Measurements from ENCODE around the gene DDX17.

The DDX17 gene

GRCh38 chr22:38451404-38451803, 54.7 kb downstream of the DDX17 start:
- in situ Hi-C loops (cut with MboI; ENCODE audit: low sequenced_read_pairs), result no loop called here

DNA sequence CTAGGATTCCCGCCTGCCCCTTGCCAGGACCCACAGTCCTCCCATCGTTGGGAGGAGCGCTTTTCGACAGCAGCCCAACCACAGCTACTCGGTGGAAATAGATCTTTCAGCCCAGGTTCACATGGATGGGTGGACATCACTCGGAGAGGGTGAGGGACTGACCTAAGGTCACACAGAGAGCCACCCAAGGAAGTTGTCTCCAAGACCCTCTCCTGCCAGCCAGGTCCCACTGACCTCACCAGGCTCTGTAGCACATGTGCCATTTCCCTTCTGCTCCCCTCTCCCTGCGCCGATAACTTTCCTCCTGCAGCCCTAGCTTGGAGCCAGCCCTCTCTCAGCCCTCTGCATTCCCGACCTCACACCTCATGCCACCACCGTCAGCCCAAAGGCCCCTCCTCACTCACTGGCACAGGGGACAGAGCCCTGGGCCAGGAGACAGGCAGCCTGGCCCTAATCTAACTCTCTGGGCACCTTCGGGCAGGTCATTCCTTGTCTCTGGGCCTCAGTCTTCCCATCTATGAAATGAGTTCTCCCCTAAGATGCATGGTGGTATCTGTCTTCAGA, 55.8 kb downstream of the DDX17 start:
- in situ Hi-C loops (cut with MboI; ENCODE audit: low sequenced_read_pairs), result no loop called here

DNA sequence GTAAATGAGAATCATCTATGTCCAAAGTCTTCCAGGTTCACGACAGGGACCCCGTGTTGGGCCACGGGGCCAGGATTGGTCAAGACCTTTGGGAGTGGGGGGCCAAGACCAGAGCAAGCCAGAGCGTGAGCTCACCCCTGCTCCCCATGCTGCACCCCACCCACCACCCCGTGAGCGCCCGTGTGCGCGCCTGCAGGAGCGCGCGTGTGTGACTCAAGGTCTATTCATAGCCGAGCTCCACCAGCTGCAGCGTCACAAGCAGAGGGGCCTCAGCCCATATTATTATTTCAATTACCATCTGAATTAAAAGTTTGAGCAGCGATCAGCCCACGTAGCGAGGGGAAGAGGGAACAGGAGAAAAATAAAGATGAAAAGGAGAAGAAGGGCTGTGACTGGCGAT, 56.3 kb downstream of the DDX17 start:
- in situ Hi-C loops (cut with MboI; ENCODE audit: low sequenced_read_pairs), result no loop called here

- in situ Hi-C loops (cut with MboI; ENCODE audit: low sequenced_read_pairs), result no loop called here
These were observed 57.0 kb downstream of the DDX17 start for GRCh38 chr22:38448945-38449745.

DNA sequence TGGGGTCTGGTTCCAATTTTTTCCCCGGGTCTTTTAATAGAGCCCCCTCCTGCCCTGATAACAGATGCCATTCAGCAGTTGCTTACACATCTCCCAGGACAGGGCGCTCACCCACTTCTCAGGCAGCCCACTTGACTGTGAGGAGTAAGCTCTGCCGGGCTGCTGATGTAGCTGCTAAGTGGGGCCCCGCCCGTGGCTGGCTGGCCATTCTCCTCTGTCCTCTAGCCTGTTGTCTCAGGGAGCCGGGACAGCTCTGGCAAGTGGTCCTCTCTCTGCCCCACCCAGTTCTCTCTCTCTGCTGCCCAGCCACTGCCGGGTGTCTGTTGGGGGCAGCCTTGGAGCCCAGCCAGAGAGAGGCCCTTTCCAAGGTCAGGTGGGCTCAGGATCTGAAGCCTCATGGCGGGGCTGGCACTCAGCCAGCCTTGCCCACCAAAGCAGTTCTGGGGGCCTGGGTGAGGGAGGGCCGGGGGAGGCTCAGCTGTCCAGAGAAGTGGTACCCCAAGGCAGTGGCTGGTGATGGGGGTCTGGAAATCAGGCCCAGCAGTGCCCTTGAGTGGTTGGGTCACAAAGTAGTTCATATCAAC, 60.0 kb downstream of the DDX17 start:
- in situ Hi-C loops (cut with MboI; ENCODE audit: low sequenced_read_pairs), result no loop called here

DNA sequence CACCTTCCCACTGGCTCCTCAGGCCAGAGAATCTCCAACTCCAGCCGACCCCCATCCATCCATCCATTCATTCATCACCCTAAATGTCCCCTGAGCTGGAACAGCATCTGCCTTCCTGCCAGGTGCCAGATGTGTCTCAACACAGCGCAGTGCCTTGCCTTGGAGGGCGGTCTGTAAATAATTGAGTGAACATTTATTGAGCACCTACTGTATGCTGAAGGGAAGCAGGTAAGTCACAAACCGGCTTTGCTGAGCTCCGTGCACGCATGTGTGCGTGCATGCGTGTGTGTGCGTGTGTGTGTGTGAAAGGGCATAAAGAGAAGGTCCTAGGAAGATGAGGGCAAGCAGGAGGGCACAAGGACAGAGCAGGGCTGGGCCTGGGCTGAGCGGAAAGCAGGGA, 61.3 kb downstream of the DDX17 start:
- in situ Hi-C loops (cut with MboI; ENCODE audit: low sequenced_read_pairs), result no loop called here

GRCh38 chr22:38443628-38444521, 62.2 kb downstream of the DDX17 start:
- in situ Hi-C loops (cut with MboI; ENCODE audit: low sequenced_read_pairs), result no loop called here

GRCh38 chr22:38442967-38443627, 63.0 kb downstream of the DDX17 start:
- in situ Hi-C loops (cut with MboI; ENCODE audit: low sequenced_read_pairs), result no loop called here

DNA sequence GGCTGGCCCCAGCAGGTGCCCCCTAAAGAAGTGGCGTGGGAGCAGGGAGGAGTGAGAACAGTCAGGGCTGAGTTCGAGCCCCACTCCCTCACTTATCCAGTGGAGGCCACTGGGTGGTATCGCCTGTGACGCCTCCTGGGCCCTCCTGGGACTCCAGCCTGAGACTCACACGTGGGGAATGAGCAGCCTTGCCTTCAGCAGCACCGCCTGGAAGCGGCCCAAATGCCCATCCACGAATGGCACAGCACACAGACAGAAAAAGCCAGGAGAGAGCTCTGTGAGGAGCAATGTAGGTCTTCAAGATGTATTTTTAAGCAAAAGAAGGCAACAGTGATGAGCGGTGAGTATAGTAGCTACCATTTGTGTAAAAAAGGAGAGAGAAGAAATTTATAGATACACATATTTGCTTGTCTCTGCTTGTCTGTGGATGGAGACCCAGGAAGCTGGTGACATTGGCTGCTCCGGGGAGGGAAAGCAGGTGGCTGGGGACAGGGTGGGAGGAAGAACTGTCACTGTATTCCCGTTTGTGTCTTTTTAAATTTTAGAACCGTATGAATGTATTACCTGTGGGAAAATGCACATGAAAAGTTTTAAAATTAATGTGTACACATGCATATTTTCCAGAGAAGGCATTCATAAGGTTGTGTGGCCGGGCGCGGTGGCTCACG, 64.4 kb downstream of the DDX17 start:
- in situ Hi-C loops (cut with MboI; ENCODE audit: low sequenced_read_pairs), result no loop called here

GRCh38 chr22:38440747-38441350, 65.3 kb downstream of the DDX17 start:
- in situ Hi-C loops (cut with MboI; ENCODE audit: low sequenced_read_pairs), result no loop called here

- in situ Hi-C loops (cut with MboI; ENCODE audit: low sequenced_read_pairs), result no loop called here
These were observed 68.7 kb downstream of the DDX17 start for GRCh38 chr22:38437416-38437815.

- in situ Hi-C loops (cut with MboI; ENCODE audit: low sequenced_read_pairs), result no loop called here
These were observed 69.3 kb downstream of the DDX17 start for GRCh38 chr22:38436629-38437395.

DNA sequence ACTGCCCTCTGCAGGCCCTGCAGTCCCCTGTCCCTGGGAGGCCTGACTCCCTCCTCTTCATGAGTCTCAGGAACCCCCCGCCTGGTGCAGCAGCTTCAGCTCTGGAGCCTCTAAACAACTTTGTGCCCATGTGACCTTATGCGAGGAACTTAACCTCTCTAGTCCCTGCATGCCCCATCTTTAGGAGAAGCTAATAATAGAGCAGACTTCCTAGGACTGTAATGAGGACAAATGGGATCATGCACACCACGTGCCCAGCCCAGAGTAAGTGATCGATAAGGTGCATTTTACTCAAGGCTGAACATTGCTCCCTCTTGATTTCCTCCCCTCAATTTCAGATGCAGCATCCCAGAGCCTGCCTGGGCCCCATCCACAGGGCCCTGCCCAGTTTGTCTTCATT, 70.1 kb downstream of the DDX17 start:
- in situ Hi-C loops (cut with MboI; ENCODE audit: low sequenced_read_pairs), result no loop called here

GRCh38 chr22:38435010-38435409, 71.1 kb downstream of the DDX17 start:
- in situ Hi-C loops (cut with MboI; ENCODE audit: low sequenced_read_pairs), result no loop called here

- in situ Hi-C loops (cut with MboI; ENCODE audit: low sequenced_read_pairs), result no loop called here
These were observed 72.2 kb downstream of the DDX17 start for GRCh38 chr22:38433871-38434270.
